Measurements from ENCODE around the gene ARHGEF25.

Gene ARHGEF25

GRCh38 chr12:57574795-57575194 lies 36.4 kb upstream of the ARHGEF25 start:
- no peak for DNase-seq (ENCODE audit: low spot score)
- no peak for TF ChIP-seq CTCF (IDR thresholded peaks at IDR 0.05; ENCODE audit: extremely low read depth, missing control alignments)

- no peak for TF ChIP-seq CTCF (IDR thresholded peaks at IDR 0.05; ENCODE audit: extremely low read depth, missing control alignments)
- no peak for DNase-seq (ENCODE audit: low spot score)
These were observed 35.2 kb upstream of the ARHGEF25 start for GRCh38 chr12:57575771-57576612.

GRCh38 chr12:57576613-57577160 lies 34.5 kb upstream of the ARHGEF25 start:
- no peak for DNase-seq (ENCODE audit: low spot score)
- no peak for TF ChIP-seq CTCF (IDR thresholded peaks at IDR 0.05; ENCODE audit: extremely low read depth, missing control alignments)

GRCh38 chr12:57577981-57578758 lies 33.1 kb upstream of the ARHGEF25 start:
- DNase-seq (ENCODE audit: low spot score), result no peak
- TF ChIP-seq CTCF (IDR thresholded peaks at IDR 0.05; ENCODE audit: extremely low read depth, missing control alignments), result no peak

- DNase-seq (ENCODE audit: low spot score), result no peak
- no peak for TF ChIP-seq CTCF (IDR thresholded peaks at IDR 0.05; ENCODE audit: extremely low read depth, missing control alignments)
These were observed 32.2 kb upstream of the ARHGEF25 start for GRCh38 chr12:57579011-57579410.

GRCh38 chr12:57579677-57580465 lies 31.4 kb upstream of the ARHGEF25 start:
- no peak for DNase-seq (ENCODE audit: low spot score)
- no peak for TF ChIP-seq CTCF (IDR thresholded peaks at IDR 0.05; ENCODE audit: extremely low read depth, missing control alignments)

All from GM20000 (cell line).